GM19455 (cell line): ENCODE measurements around the gene DLGAP1.

Experiments
- ATAC-seq: cut with Tn5 transposase; IDR thresholded peaks from one replicate; pipeline ENCODE4 v1.9.1; 2021; ENCODE audit not compliant: unreplicated experiment

The DLGAP1 gene

GRCh38 chr18:3728704-3729437, 726.2 kb downstream of the DLGAP1 start:
- ATAC-seq, result no peak

- ATAC-seq, result no peak
Observed at GRCh38 chr18:3727274-3727673, 727.8 kb downstream of the DLGAP1 start.

- ATAC-seq, result no peak
Observed at GRCh38 chr18:3726238-3726951, 728.7 kb downstream of the DLGAP1 start.

GRCh38 chr18:3725115-3725514, 730.0 kb downstream of the DLGAP1 start:
- no peak for ATAC-seq

GRCh38 chr18:3723554-3723953, 731.6 kb downstream of the DLGAP1 start:
- ATAC-seq, result no peak

GRCh38 chr18:3722649-3723433, 732.3 kb downstream of the DLGAP1 start:
- no peak for ATAC-seq

- ATAC-seq, result no peak
Observed at GRCh38 chr18:3721771-3722648, 733.1 kb downstream of the DLGAP1 start.

- no peak for ATAC-seq
Observed at GRCh38 chr18:3720818-3721545, 734.1 kb downstream of the DLGAP1 start.

GRCh38 chr18:3720159-3720558, 734.9 kb downstream of the DLGAP1 start:
- ATAC-seq, result no peak

- no peak for ATAC-seq
Observed at GRCh38 chr18:3717376-3718025, 737.6 kb downstream of the DLGAP1 start.

GRCh38 chr18:3716116-3716660, 738.9 kb downstream of the DLGAP1 start:
- no peak for ATAC-seq

- ATAC-seq, result no peak
Observed at GRCh38 chr18:3715231-3716080, 739.7 kb downstream of the DLGAP1 start.

GRCh38 chr18:3713708-3714107, 741.4 kb downstream of the DLGAP1 start:
- no peak for ATAC-seq

GRCh38 chr18:3713166-3713565, 741.9 kb downstream of the DLGAP1 start:
- ATAC-seq, result no peak

GRCh38 chr18:3712491-3712890, 742.6 kb downstream of the DLGAP1 start:
- no peak for ATAC-seq

GRCh38 chr18:3710712-3711301, 744.3 kb downstream of the DLGAP1 start:
- no peak for ATAC-seq

GRCh38 chr18:3709205-3709604, 745.9 kb downstream of the DLGAP1 start:
- ATAC-seq, result no peak
